Peyer's patch (tissue), 4 donors: ENCODE results near the gene LGALS12. TPM values are rescaled to one million over a fixed set of nuclear protein-coding genes. Genes with fewer than 3 reads are reported as not detected.

ENCODE experiments used
- DNase-seq, 3 donors: peaks; one replicate each; pipeline ENCODE4 v3.0.0-alpha.2; 2017 to 2019
- H3K27ac ChIP-seq, 4 donors: fragments of 200-600 bp; sonication (generic); one replicate each; pipeline ENCODE4 v1.5.1; 2016 to 2019
- H3K27me3 ChIP-seq, 2 donors: fragments of 200-600 bp; sonication (generic); one replicate each; pipeline ENCODE4 v1.5.1; 2019
- H3K36me3 ChIP-seq, 3 donors: fragments of 200-600 bp; sonication (generic); one replicate each; pipeline ENCODE4 v1.5.1; 2016 to 2019
- H3K4me1 ChIP-seq, 4 donors: fragments of 200-600 bp; sonication (generic); one replicate each; pipeline ENCODE4 v1.5.1; 2016 to 2019
- H3K4me3 ChIP-seq, 4 donors: fragments of 200-600 bp; sonication (generic); 1 replicate in 3 of 4; 2 replicates in 1 of 4; pipeline ENCODE4 v1.5.1; 2016 to 2019; ENCODE audit warnings: mild to moderate bottlenecking in 1 of 4
- H3K9me3 ChIP-seq, 4 donors: fragments of 200-600 bp; sonication (generic); one replicate each; pipeline ENCODE4 v1.5.1; 2016 to 2019; ENCODE audit warnings: mild to moderate bottlenecking in 1 of 4
- CTCF ChIP-seq, 6 experiments: fragments of 450-650 bp in 4 of 6; fragments of 200-600 bp in 2 of 6; sonication (generic) in 1 of 6; IDR thresholded peaks; one replicate each; pipeline ENCODE4 v1.5.1; 2017 to 2019; ENCODE audit warnings: antibody characterized with exemption in 6 of 6, mild to moderate bottlenecking in 3 of 6, moderate library complexity in 1 of 6
- POLR2A ChIP-seq, 2 donors: fragments of 450-650 bp; IDR thresholded peaks; one replicate each; pipeline ENCODE4 v1.5.1; 2017; ENCODE audit warnings: antibody characterized with exemption in 2 of 2, mild to moderate bottlenecking in 2 of 2, moderate library complexity in 2 of 2
- total RNA-seq, 4 donors: library from RNA; depleted of rRNA; stranded (reverse); fragments of >200 nt; gene quantifications; one replicate each; pipeline ENCODE4 v1.1.0, GENCODE V29; 2016

The LGALS12 gene
- total RNA-seq, 4 donors from 2014 or later: 0.53 TPM; not detected in 3

GRCh38 chr11:63504054-63504453, 1.8 kb upstream of the LGALS12 start:
- no peaks in the 10 kb centered on the region for H3K4me1 ChIP-seq
- no peak overlapping the region for H3K27ac ChIP-seq
- TF ChIP-seq POLR2A (IDR thresholded peaks at IDR 0.05): no peak
- TF ChIP-seq CTCF (IDR thresholded peaks at IDR 0.05): no peak
- DNase-seq: no peak
- peaks cover 0 to 11% (median 3%) of the 10 kb centered on the region in 4 donors for H3K9me3 ChIP-seq
- no peaks in the 10 kb centered on the region for H3K27me3 ChIP-seq
- H3K4me3 ChIP-seq: no peak overlapping the region
- no peaks in the 10 kb centered on the region for H3K36me3 ChIP-seq

DNA sequence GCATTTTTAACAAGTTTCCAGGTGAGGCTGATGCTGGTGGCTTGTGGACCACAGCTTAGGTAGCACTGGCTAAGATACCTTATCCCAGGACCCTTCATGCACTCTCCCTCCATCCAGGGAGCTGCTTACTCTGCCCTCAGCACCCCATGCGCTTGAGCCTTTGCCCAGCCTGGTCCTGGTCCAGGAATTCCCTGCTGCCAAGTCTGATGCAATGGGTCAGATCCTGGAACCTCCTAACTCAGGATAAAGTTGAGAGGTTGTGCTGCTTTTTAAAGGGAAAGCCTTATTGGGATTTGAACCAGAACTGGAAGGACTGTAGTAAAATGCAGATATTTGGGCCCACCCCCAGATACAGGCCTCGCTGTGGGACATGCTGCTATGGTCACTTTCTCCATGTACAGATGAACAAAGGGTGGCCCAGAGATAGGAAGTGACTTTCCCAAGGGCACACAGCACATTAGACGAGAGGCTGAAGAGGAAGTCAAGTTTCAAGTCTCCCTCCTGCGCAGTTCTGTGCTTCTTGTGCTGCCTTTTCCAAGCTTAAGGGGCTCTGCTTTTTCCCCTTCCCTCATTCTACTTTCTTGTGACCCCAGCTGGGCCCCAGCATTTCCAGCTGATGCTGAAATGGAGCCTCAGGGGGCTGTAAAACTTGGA, 824 bp upstream of the LGALS12 start:
- H3K4me1 ChIP-seq: no peaks in the 10 kb centered on the region
- H3K4me3 ChIP-seq: no peak overlapping the region
- no peaks in the 10 kb centered on the region for H3K36me3 ChIP-seq
- TF ChIP-seq POLR2A (IDR thresholded peaks at IDR 0.05) (no peak), CTCF (IDR thresholded peaks at IDR 0.05) (no peak)
- no peak for DNase-seq
- peaks cover 0 to 7% (median 2%) of the 10 kb centered on the region in 4 donors for H3K9me3 ChIP-seq
- no peak overlapping the region for H3K27ac ChIP-seq
- no peaks in the 10 kb centered on the region for H3K27me3 ChIP-seq

- no peak for DNase-seq
Measured at GRCh38 chr11:63506876-63507275, 992 bp downstream of the LGALS12 start.

GRCh38 chr11:63507511-63507910, 1.6 kb downstream of the LGALS12 start:
- Histone ChIP-seq H3K4me1 (no peaks in the 10 kb centered on the region), H3K9me3 (no peaks in the 10 kb centered on the region), H3K4me3 (no peak overlapping the region), H3K27ac (no peak overlapping the region), H3K36me3 (no peaks in the 10 kb centered on the region), H3K27me3 (no peaks in the 10 kb centered on the region)
- no peak for DNase-seq
- TF ChIP-seq POLR2A (IDR thresholded peaks at IDR 0.05) (no peak), CTCF (IDR thresholded peaks at IDR 0.05) (no peak)

More at GRCh38 chr11:63506876-63507275, 992 bp downstream of the LGALS12 start:
- no peaks in the 10 kb centered on the region for H3K27me3 ChIP-seq
- no peaks in the 10 kb centered on the region for H3K4me1 ChIP-seq
- H3K27ac ChIP-seq: no peak overlapping the region
- no peak for TF ChIP-seq POLR2A (IDR thresholded peaks at IDR 0.05)
- TF ChIP-seq CTCF (IDR thresholded peaks at IDR 0.05): no peak
- H3K36me3 ChIP-seq: no peaks in the 10 kb centered on the region
- no peaks in the 10 kb centered on the region for H3K9me3 ChIP-seq
- H3K4me3 ChIP-seq: no peak overlapping the region

- H3K4me3 ChIP-seq: no peak overlapping the region
- no peak overlapping the region for H3K27ac ChIP-seq
- no peaks in the 10 kb centered on the region for H3K27me3 ChIP-seq
- TF ChIP-seq POLR2A (IDR thresholded peaks at IDR 0.05) (no peak), CTCF (IDR thresholded peaks at IDR 0.05) (peak in 4 of 6 experiments; percentile 14 to 35 (median 20))
- no peaks in the 10 kb centered on the region for H3K9me3 ChIP-seq
- peak in 1 of 3 donors; percentile 63 for DNase-seq
- no peaks in the 10 kb centered on the region for H3K36me3 ChIP-seq
- no peaks in the 10 kb centered on the region for H3K4me1 ChIP-seq
Measured at GRCh38 chr11:63508009-63508408, 2.1 kb downstream of the LGALS12 start.
